Endodermal cell (in vitro differentiated cells): ENCODE data around the gene PFKFB2. TPM values are rescaled to one million over a fixed set of nuclear protein-coding genes. Genes with fewer than 3 reads are reported as not detected.

Experiments used
- DNase-seq: peaks from one replicate; pipeline ENCODE4 v3.0.0-alpha.2; 2017
- H3K27ac ChIP-seq: 2 replicates; pipeline ENCODE4 v1.5.1; 2013; ENCODE audit warnings: mild to moderate bottlenecking, low read depth, low read length, moderate library complexity
- H3K27me3 ChIP-seq: 2 replicates; pipeline ENCODE4 v1.6.1; 2013; ENCODE audit warnings: mild to moderate bottlenecking, low read length, moderate library complexity; ENCODE audit not compliant: insufficient read depth, control insufficient read depth, poor library complexity, severe bottlenecking
- H3K36me3 ChIP-seq: 2 replicates; pipeline ENCODE4 v1.7.0; 2013; ENCODE audit warnings: mild to moderate bottlenecking, low read length, moderate library complexity; ENCODE audit not compliant: control insufficient read depth, insufficient read depth
- H3K4me1 ChIP-seq: one replicate; pipeline ENCODE4 v1.7.0; 2013; ENCODE audit warnings: low read length; ENCODE audit not compliant: control insufficient read depth, insufficient read depth
- H3K4me3 ChIP-seq: 2 replicates; pipeline ENCODE4 v1.5.1; 2013; ENCODE audit warnings: mild to moderate bottlenecking, low read length, moderate library complexity
- H3K9ac ChIP-seq: 2 replicates; pipeline ENCODE4 v1.6.1; 2013; ENCODE audit warnings: mild to moderate bottlenecking, low read length, moderate library complexity; ENCODE audit not compliant: poor library complexity, severe bottlenecking; ENCODE audit errors: extremely low read depth
- H3K9me3 ChIP-seq: 2 replicates; pipeline ENCODE4 v1.6.1; 2013; ENCODE audit warnings: mild to moderate bottlenecking, low read length, moderate library complexity; ENCODE audit not compliant: control insufficient read depth
- H3K27ac Mint-ChIP-seq: 2 replicates; pipeline ENCODE4 v1.8.0; 2020; ENCODE audit warnings: mixed read lengths
- H3K27me3 Mint-ChIP-seq: 2 replicates; pipeline ENCODE4 v1.8.0; 2021; ENCODE audit warnings: mild to moderate bottlenecking, mixed read lengths; ENCODE audit not compliant: insufficient read depth
- H3K36me3 Mint-ChIP-seq: 2 replicates; pipeline ENCODE4 v1.8.0; 2020; ENCODE audit warnings: low read depth, mixed read lengths
- H3K4me1 Mint-ChIP-seq: 2 replicates; pipeline ENCODE4 v1.8.0; 2020; ENCODE audit warnings: mixed read lengths
- H3K4me3 Mint-ChIP-seq: 2 replicates; pipeline ENCODE4 v1.8.0; 2020; ENCODE audit warnings: mild to moderate bottlenecking, moderate library complexity, mixed read lengths
- H3K9me3 Mint-ChIP-seq: 2 replicates; pipeline ENCODE4 v1.8.0; 2020; ENCODE audit warnings: mild to moderate bottlenecking, mixed read lengths
- CTCF ChIP-seq: fragments of 200-600 bp; sonication (generic); conservative IDR thresholded peaks from 2 replicates; pipeline ENCODE4 v1.5.0; 2021; ENCODE audit warnings: antibody characterized with exemption, mild to moderate bottlenecking
- WGBS, 2 experiments: methylation state at CpG; one replicate each; pipeline versions ENCODE4 v1.1.5 to v1.1.7; 2013; ENCODE audit warnings: missing lambda C conversion rate in 2 of 2, mixed read lengths in 1 of 2; ENCODE audit not compliant: insufficient coverage in 1 of 2, insufficient read length in 1 of 2; 5-methylcytosine and 5-hydroxymethylcytosine counted together
- total RNA-seq, 2 donors: library from RNA; stranded (reverse); fragmentation: NEBNext Ultra II Directional in 1 of 2; extraction: Animal tissue kit (Norgen Biotek cat#: 25700) in 1 of 2; gene quantifications; 2 replicates in 1 of 2; 3 replicates in 1 of 2; pipeline ENCODE4 v1.2.1, GENCODE V29; 2021

PFKFB2 gene
- total RNA-seq, 2 donors from 2014 or later, result 11.2 to 13.4 TPM

- no peak for DNase-seq
- H3K4me1 Mint-ChIP-seq, result no peaks in the 10 kb centered on the region
- WGBS, 2 experiments, result 82 to 92% methylated on average over 5 to 7 of the region's 7 CpGs
- H3K4me1 ChIP-seq, result no peaks in the 10 kb centered on the region
- H3K36me3 ChIP-seq, result no peaks in the 10 kb centered on the region
- no peaks in the 10 kb centered on the region for H3K36me3 Mint-ChIP-seq
- no peak overlapping the region for H3K4me3 ChIP-seq
- H3K9me3 ChIP-seq, result no peaks in the 10 kb centered on the region
- H3K9me3 Mint-ChIP-seq, result no peaks in the 10 kb centered on the region
- peaks cover 36% of the 10 kb centered on the region for H3K27me3 Mint-ChIP-seq
- no peak overlapping the region for H3K27ac ChIP-seq
- no peak overlapping the region for H3K27ac Mint-ChIP-seq
- peaks cover 29% of the 10 kb centered on the region for H3K27me3 ChIP-seq
- no peak overlapping the region for H3K9ac ChIP-seq
- H3K4me3 Mint-ChIP-seq, result no peak overlapping the region
- no peak for TF ChIP-seq CTCF
Observed at GRCh38 chr1:207017615-207018559, 35.2 kb upstream of the PFKFB2 start.

- Histone ChIP-seq H3K27ac (no peak overlapping the region), H3K27me3 (peaks cover 29% of the 10 kb centered on the region), H3K9ac (no peak overlapping the region), H3K4me1 (no peaks in the 10 kb centered on the region), H3K9me3 (no peaks in the 10 kb centered on the region), H3K36me3 (no peaks in the 10 kb centered on the region), H3K4me3 (no peak overlapping the region)
- 86 to 94% methylated on average over 4 of the region's 4 CpGs for WGBS, 2 experiments
- no peaks in the 10 kb centered on the region for H3K9me3 Mint-ChIP-seq
- H3K4me3 Mint-ChIP-seq, result no peak overlapping the region
- H3K27ac Mint-ChIP-seq, result no peak overlapping the region
- no peak for TF ChIP-seq CTCF
- H3K27me3 Mint-ChIP-seq, result peaks cover 30% of the 10 kb centered on the region
- H3K36me3 Mint-ChIP-seq, result no peaks in the 10 kb centered on the region
- no peaks in the 10 kb centered on the region for H3K4me1 Mint-ChIP-seq
- DNase-seq, result no peak
Observed at GRCh38 chr1:207018707-207019106, 34.4 kb upstream of the PFKFB2 start.

GRCh38 chr1:207019161-207019560 is 33.9 kb upstream of the PFKFB2 start:
- H3K36me3 ChIP-seq, result no peaks in the 10 kb centered on the region
- Mint-ChIP-seq H3K27ac (no peak overlapping the region), H3K9me3 (no peaks in the 10 kb centered on the region), H3K27me3 (peaks cover 28% of the 10 kb centered on the region), H3K4me1 (no peaks in the 10 kb centered on the region), H3K36me3 (no peaks in the 10 kb centered on the region), H3K4me3 (no peak overlapping the region)
- H3K27me3 ChIP-seq, result peaks cover 29% of the 10 kb centered on the region
- H3K9me3 ChIP-seq, result no peaks in the 10 kb centered on the region
- no peak for TF ChIP-seq CTCF
- no peaks in the 10 kb centered on the region for H3K4me1 ChIP-seq
- H3K9ac ChIP-seq, result no peak overlapping the region
- DNase-seq, result no peak
- no peak overlapping the region for H3K4me3 ChIP-seq
- WGBS, 2 experiments, result 60 to 91% methylated on average over 1 to 2 of the region's 2 CpGs
- no peak overlapping the region for H3K27ac ChIP-seq
